Uterus (tissue), 2 donors: ENCODE data around the gene AQP6.

Source experiments
- POLR2A ChIP-seq, 2 donors: fragments of 450-650 bp; IDR thresholded peaks; one replicate each; pipeline ENCODE4 v1.6.1; 2016; ENCODE audit warnings: antibody characterized with exemption in 2 of 2, mild to moderate bottlenecking in 1 of 2, moderate library complexity in 1 of 2
- TF ChIP-seq, protein P1 (sequence below), 4 experiments: fragments of 200-600 bp in 2 of 4; fragments of 450-650 bp in 2 of 4; sonication (generic) in 2 of 4; IDR thresholded peaks; one replicate each; pipeline ENCODE4 v1.5.1; 2016 to 2019; ENCODE audit warnings: antibody characterized with exemption in 4 of 4, mild to moderate bottlenecking in 2 of 4, moderate library complexity in 1 of 4

GRCh38 chr12:50003595-50003994 is 30.8 kb downstream of the AQP6 start:
- no peak for TF ChIP-seq POLR2A (IDR thresholded peaks at IDR 0.05)
- TF ChIP-seq, protein P1, sequence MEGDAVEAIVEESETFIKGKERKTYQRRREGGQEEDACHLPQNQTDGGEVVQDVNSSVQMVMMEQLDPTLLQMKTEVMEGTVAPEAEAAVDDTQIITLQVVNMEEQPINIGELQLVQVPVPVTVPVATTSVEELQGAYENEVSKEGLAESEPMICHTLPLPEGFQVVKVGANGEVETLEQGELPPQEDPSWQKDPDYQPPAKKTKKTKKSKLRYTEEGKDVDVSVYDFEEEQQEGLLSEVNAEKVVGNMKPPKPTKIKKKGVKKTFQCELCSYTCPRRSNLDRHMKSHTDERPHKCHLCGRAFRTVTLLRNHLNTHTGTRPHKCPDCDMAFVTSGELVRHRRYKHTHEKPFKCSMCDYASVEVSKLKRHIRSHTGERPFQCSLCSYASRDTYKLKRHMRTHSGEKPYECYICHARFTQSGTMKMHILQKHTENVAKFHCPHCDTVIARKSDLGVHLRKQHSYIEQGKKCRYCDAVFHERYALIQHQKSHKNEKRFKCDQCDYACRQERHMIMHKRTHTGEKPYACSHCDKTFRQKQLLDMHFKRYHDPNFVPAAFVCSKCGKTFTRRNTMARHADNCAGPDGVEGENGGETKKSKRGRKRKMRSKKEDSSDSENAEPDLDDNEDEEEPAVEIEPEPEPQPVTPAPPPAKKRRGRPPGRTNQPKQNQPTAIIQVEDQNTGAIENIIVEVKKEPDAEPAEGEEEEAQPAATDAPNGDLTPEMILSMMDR (IDR thresholded peaks at IDR 0.05) = no peak
